ENCODE results near the gene SAMD1.

SAMD1 gene

GRCh38 chr19:14061081-14061749 lies 29.3 kb downstream of the SAMD1 start:
- H2BK5ac ChIP-seq (ENCODE audit: low read length) = no peak overlapping the region
- no peak overlapping the region for H4K8ac ChIP-seq (ENCODE audit: low read depth, low read length)
- no peak overlapping the region for H4K91ac ChIP-seq (ENCODE audit: low read depth, low read length, poor library complexity)
- H3K4me1 ChIP-seq (ENCODE audit: control insufficient read depth in 2 of 2, insufficient read depth in 1 of 2, low read depth in 1 of 2, low read length in 2 of 2) = peaks cover 3 to 4% of the 10 kb centered on the region in 2 donors
- no peaks in the 10 kb centered on the region for H3K36me3 ChIP-seq (replicated peaks in 1 of 2; ENCODE audit: control insufficient read depth in 2 of 2, insufficient read depth in 2 of 2, low read length in 2 of 2)
- H2BK120ac ChIP-seq (ENCODE audit: low read depth, low read length) = no peak overlapping the region
- no peak overlapping the region for H3K14ac ChIP-seq (ENCODE audit: low read length)
- no peak overlapping the region for H2BK15ac ChIP-seq (ENCODE audit: low read length)
- H3K79me1 ChIP-seq (ENCODE audit: low read depth, low read length) = no peaks in the 10 kb centered on the region
- H3K18ac ChIP-seq (ENCODE audit: low read length) = no peak overlapping the region
- no peaks in the 10 kb centered on the region for H3K9me3 ChIP-seq (replicated peaks in 1 of 2; ENCODE audit: control insufficient read depth in 2 of 2, insufficient read depth in 1 of 2, low read depth in 1 of 2, low read length in 2 of 2)
- H3K4me3 ChIP-seq (ENCODE audit: low read length in 2 of 2) = no peak overlapping the region
- H3K27me3 ChIP-seq (ENCODE audit: control insufficient read depth in 3 of 3, insufficient read depth in 3 of 3, low read depth in 1 of 3, low read length in 3 of 3) = peaks cover 0 to 26% (median 14%) of the 10 kb centered on the region in 3 experiments
- H2AFZ ChIP-seq (ENCODE audit: low read length) = no peak overlapping the region
- H2AK5ac ChIP-seq (ENCODE audit: low read depth, low read length) = no peak overlapping the region
- no peak for DNase-seq (ENCODE audit: low spot score)
- H3K23ac ChIP-seq (ENCODE audit: low read depth, low read length, poor library complexity) = no peak overlapping the region
- H2BK12ac ChIP-seq (ENCODE audit: low read length) = no peak overlapping the region
- H3K27ac ChIP-seq (replicated peaks; ENCODE audit: low read length) = no peak overlapping the region
- no CpG with 5 or more reads among the region's 9 CpGs for WGBS, 2 donors (ENCODE audit: extremely low coverage in 2 of 2, insufficient read length in 2 of 2, insufficient replicate concordance in 1 of 2)
- H3K4ac ChIP-seq (ENCODE audit: low read length) = no peak overlapping the region
- no peak overlapping the region for H3K4me2 ChIP-seq (ENCODE audit: insufficient read depth, low read length, poor library complexity, severe bottlenecking)
- no peak overlapping the region for H3K9ac ChIP-seq (ENCODE audit: low read depth, low read length, poor library complexity)

- H4K91ac ChIP-seq (ENCODE audit: low read depth, low read length, poor library complexity) = no peak overlapping the region
- WGBS, 2 donors (ENCODE audit: extremely low coverage in 2 of 2, insufficient read length in 2 of 2, insufficient replicate concordance in 1 of 2) = no CpG with 5 or more reads among the region's 8 CpGs
Measured at GRCh38 chr19:14059652-14060155, 30.8 kb downstream of the SAMD1 start.

GRCh38 chr19:14059093-14059480 lies 31.5 kb downstream of the SAMD1 start:
- Histone ChIP-seq H2AFZ (ENCODE audit: low read length) (no peak overlapping the region), H3K9me3 (replicated peaks in 1 of 2; ENCODE audit: control insufficient read depth in 2 of 2, insufficient read depth in 1 of 2, low read depth in 1 of 2, low read length in 2 of 2) (no peaks in the 10 kb centered on the region), H3K4me1 (ENCODE audit: control insufficient read depth in 2 of 2, insufficient read depth in 1 of 2, low read depth in 1 of 2, low read length in 2 of 2) (peaks cover 3 to 4% of the 10 kb centered on the region in 2 donors), H2BK12ac (ENCODE audit: low read length) (no peak overlapping the region), H2BK5ac (ENCODE audit: low read length) (no peak overlapping the region), H3K23ac (ENCODE audit: low read depth, low read length, poor library complexity) (no peak overlapping the region), H3K36me3 (replicated peaks in 1 of 2; ENCODE audit: control insufficient read depth in 2 of 2, insufficient read depth in 2 of 2, low read length in 2 of 2) (no peaks in the 10 kb centered on the region), H3K9ac (ENCODE audit: low read depth, low read length, poor library complexity) (no peak overlapping the region), H3K27me3 (ENCODE audit: control insufficient read depth in 3 of 3, insufficient read depth in 3 of 3, low read depth in 1 of 3, low read length in 3 of 3) (peaks cover 0 to 28% (median 14%) of the 10 kb centered on the region in 3 experiments), H2AK5ac (ENCODE audit: low read depth, low read length) (peak overlapping the region; percentile 85), H4K8ac (ENCODE audit: low read depth, low read length) (no peak overlapping the region), H3K4me2 (ENCODE audit: insufficient read depth, low read length, poor library complexity, severe bottlenecking) (no peak overlapping the region), H3K27ac (replicated peaks; ENCODE audit: low read length) (no peak overlapping the region), H2BK15ac (ENCODE audit: low read length) (no peak overlapping the region), H3K18ac (ENCODE audit: low read length) (peak overlapping the region; percentile 54), H4K91ac (ENCODE audit: low read depth, low read length, poor library complexity) (no peak overlapping the region), H3K4me3 (ENCODE audit: low read length in 2 of 2) (no peak overlapping the region), H2BK120ac (ENCODE audit: low read depth, low read length) (no peak overlapping the region), H3K79me1 (ENCODE audit: low read depth, low read length) (no peaks in the 10 kb centered on the region), H3K4ac (ENCODE audit: low read length) (no peak overlapping the region), H3K14ac (ENCODE audit: low read length) (no peak overlapping the region)
- DNase-seq (ENCODE audit: low spot score) = peak; percentile 37
- no CpG with 5 or more reads among the region's 15 CpGs for WGBS, 2 donors (ENCODE audit: extremely low coverage in 2 of 2, insufficient read length in 2 of 2, insufficient replicate concordance in 1 of 2)

More at GRCh38 chr19:14059652-14060155, 30.8 kb downstream of the SAMD1 start:
- Histone ChIP-seq H3K4me1 (ENCODE audit: control insufficient read depth in 2 of 2, insufficient read depth in 1 of 2, low read depth in 1 of 2, low read length in 2 of 2) (peaks cover 3 to 4% of the 10 kb centered on the region in 2 donors), H3K9me3 (replicated peaks in 1 of 2; ENCODE audit: control insufficient read depth in 2 of 2, insufficient read depth in 1 of 2, low read depth in 1 of 2, low read length in 2 of 2) (no peaks in the 10 kb centered on the region), H2AFZ (ENCODE audit: low read length) (no peak overlapping the region), H2BK12ac (ENCODE audit: low read length) (no peak overlapping the region), H2BK5ac (ENCODE audit: low read length) (no peak overlapping the region), H3K4me2 (ENCODE audit: insufficient read depth, low read length, poor library complexity, severe bottlenecking) (no peak overlapping the region), H3K23ac (ENCODE audit: low read depth, low read length, poor library complexity) (no peak overlapping the region), H3K4ac (ENCODE audit: low read length) (no peak overlapping the region), H3K18ac (ENCODE audit: low read length) (no peak overlapping the region), H4K8ac (ENCODE audit: low read depth, low read length) (no peak overlapping the region), H2BK120ac (ENCODE audit: low read depth, low read length) (no peak overlapping the region), H3K79me1 (ENCODE audit: low read depth, low read length) (no peaks in the 10 kb centered on the region), H3K36me3 (replicated peaks in 1 of 2; ENCODE audit: control insufficient read depth in 2 of 2, insufficient read depth in 2 of 2, low read length in 2 of 2) (no peaks in the 10 kb centered on the region), H3K27me3 (ENCODE audit: control insufficient read depth in 3 of 3, insufficient read depth in 3 of 3, low read depth in 1 of 3, low read length in 3 of 3) (peaks cover 0 to 28% (median 14%) of the 10 kb centered on the region in 3 experiments), H3K9ac (ENCODE audit: low read depth, low read length, poor library complexity) (peak overlapping the region; percentile 53), H3K14ac (ENCODE audit: low read length) (no peak overlapping the region), H2BK15ac (ENCODE audit: low read length) (no peak overlapping the region), H2AK5ac (ENCODE audit: low read depth, low read length) (no peak overlapping the region), H3K27ac (replicated peaks; ENCODE audit: low read length) (no peak overlapping the region), H3K4me3 (ENCODE audit: low read length in 2 of 2) (no peak overlapping the region)
- DNase-seq (ENCODE audit: low spot score) = no peak

- H3K27ac ChIP-seq (replicated peaks; ENCODE audit: low read length) = no peak overlapping the region
- peak overlapping the region; percentile 65 for H3K4me2 ChIP-seq (ENCODE audit: insufficient read depth, low read length, poor library complexity, severe bottlenecking)
- H4K91ac ChIP-seq (ENCODE audit: low read depth, low read length, poor library complexity) = no peak overlapping the region
- H3K4me3 ChIP-seq (ENCODE audit: low read length in 2 of 2) = peak overlapping the region; percentile 40 to 77
- H3K4ac ChIP-seq (ENCODE audit: low read length) = no peak overlapping the region
- H4K8ac ChIP-seq (ENCODE audit: low read depth, low read length) = no peak overlapping the region
- H3K27me3 ChIP-seq (ENCODE audit: control insufficient read depth in 3 of 3, insufficient read depth in 3 of 3, low read depth in 1 of 3, low read length in 3 of 3) = peaks cover 0 to 28% (median 14%) of the 10 kb centered on the region in 3 experiments
- peak overlapping the region; percentile 77 for H2AFZ ChIP-seq (ENCODE audit: low read length)
- H2AK5ac ChIP-seq (ENCODE audit: low read depth, low read length) = peak overlapping the region; percentile 85
- H3K18ac ChIP-seq (ENCODE audit: low read length) = peak overlapping the region; percentile 54
- H3K79me1 ChIP-seq (ENCODE audit: low read depth, low read length) = no peaks in the 10 kb centered on the region
- H3K9me3 ChIP-seq (replicated peaks in 1 of 2; ENCODE audit: control insufficient read depth in 2 of 2, insufficient read depth in 1 of 2, low read depth in 1 of 2, low read length in 2 of 2) = no peaks in the 10 kb centered on the region
- no peaks in the 10 kb centered on the region for H3K36me3 ChIP-seq (replicated peaks in 1 of 2; ENCODE audit: control insufficient read depth in 2 of 2, insufficient read depth in 2 of 2, low read length in 2 of 2)
- peaks cover 3 to 4% of the 10 kb centered on the region in 2 donors for H3K4me1 ChIP-seq (ENCODE audit: control insufficient read depth in 2 of 2, insufficient read depth in 1 of 2, low read depth in 1 of 2, low read length in 2 of 2)
- H2BK12ac ChIP-seq (ENCODE audit: low read length) = no peak overlapping the region
- H2BK15ac ChIP-seq (ENCODE audit: low read length) = no peak overlapping the region
- H3K9ac ChIP-seq (ENCODE audit: low read depth, low read length, poor library complexity) = no peak overlapping the region
- H3K14ac ChIP-seq (ENCODE audit: low read length) = no peak overlapping the region
- WGBS, 2 donors (ENCODE audit: extremely low coverage in 2 of 2, insufficient read length in 2 of 2, insufficient replicate concordance in 1 of 2) = 100% methylated on average over 1 to 3 of the region's 17 CpGs
- H2BK5ac ChIP-seq (ENCODE audit: low read length) = no peak overlapping the region
- no peak overlapping the region for H2BK120ac ChIP-seq (ENCODE audit: low read depth, low read length)
- no peak for DNase-seq (ENCODE audit: low spot score)
- peak overlapping the region; percentile 0 for H3K23ac ChIP-seq (ENCODE audit: low read depth, low read length, poor library complexity)
Measured at GRCh38 chr19:14058182-14059092, 32.1 kb downstream of the SAMD1 start.
